Keratinocyte (primary cell): ENCODE data around the gene SFMBT2. TPM values are rescaled to one million over a fixed set of nuclear protein-coding genes. Genes with fewer than 3 reads are reported as not detected.
"Not testable (repeated sequence)": the region's sequence is repeated elsewhere in the genome, so short reads cannot be mapped to it uniquely, and the experiment has no call there.

Experiments used
- DNase-seq: peaks from one replicate; pipeline ENCODE4 v3.0.0-alpha.2; 2011; ENCODE audit warnings: low read depth, missing footprints, low spot score
- FAIRE-seq: peaks from 2 replicates; lab custom pipeline; 2011; peaks lifted over from hg19 to GRCh38; lab: Jason Lieb, UNC
- H2AFZ ChIP-seq: 2 replicates; pipeline ENCODE4 v1.6.0; 2012; ENCODE audit warnings: low read length, control low read depth, inconsistent platforms; ENCODE audit not compliant: control insufficient read depth
- H3K27ac ChIP-seq: 2 replicates; pipeline ENCODE4 v1.5.1; 2011; ENCODE audit warnings: low read length; ENCODE audit not compliant: control insufficient read depth, insufficient read depth
- H3K27me3 ChIP-seq: 3 replicates; pipeline ENCODE4 v1.6.0; 2011; ENCODE audit warnings: low read length; ENCODE audit not compliant: control insufficient read depth, insufficient read depth; ENCODE audit errors: extremely low read depth
- H3K36me3 ChIP-seq, 2 experiments: 2 replicates in 1 of 2; 3 replicates in 1 of 2; pipeline ENCODE4 v1.5.1; 2011; ENCODE audit warnings: low read length in 2 of 2, mild to moderate bottlenecking in 1 of 2; ENCODE audit not compliant: control insufficient read depth in 2 of 2, insufficient read depth in 2 of 2; ENCODE audit errors: extremely low read depth in 1 of 2
- H3K4me1 ChIP-seq: 3 replicates; pipeline ENCODE4 v1.5.1; 2011; ENCODE audit warnings: low read length; ENCODE audit not compliant: control insufficient read depth, insufficient read depth; ENCODE audit errors: extremely low read depth
- H3K4me2 ChIP-seq: 3 replicates; pipeline ENCODE4 v1.6.0; 2011; ENCODE audit warnings: low read depth, low read length; ENCODE audit not compliant: control insufficient read depth, insufficient read depth; ENCODE audit errors: extremely low read depth
- H3K4me3 ChIP-seq, 3 experiments: fragments of 200-600 bp in 1 of 3; sonication (generic) in 1 of 3; 2 replicates in 2 of 3; 3 replicates in 1 of 3; pipeline ENCODE4 v1.5.1; 2011 to 2016; ENCODE audit warnings: low read length in 3 of 3, mild to moderate bottlenecking in 3 of 3, control low read depth in 2 of 3, inconsistent platforms in 1 of 3, low read depth in 1 of 3, mixed read lengths in 1 of 3, mixed run types in 1 of 3, moderate library complexity in 1 of 3; ENCODE audit not compliant: control insufficient read depth in 2 of 3, insufficient read depth in 2 of 3; ENCODE audit errors: extremely low read depth in 1 of 3
- H3K79me2 ChIP-seq: 2 replicates; pipeline ENCODE4 v1.6.0; 2012; ENCODE audit warnings: low read length; ENCODE audit not compliant: control insufficient read depth, insufficient read depth
- H3K9ac ChIP-seq: 3 replicates; pipeline ENCODE4 v1.6.0; 2011; ENCODE audit warnings: low read length; ENCODE audit not compliant: control insufficient read depth, insufficient read depth; ENCODE audit errors: extremely low read depth
- H3K9me1 ChIP-seq: 3 replicates; pipeline ENCODE4 v1.6.0; 2011; ENCODE audit warnings: low read length; ENCODE audit not compliant: control insufficient read depth, insufficient read depth; ENCODE audit errors: extremely low read depth
- H3K9me3 ChIP-seq: 2 replicates; pipeline ENCODE4 v1.5.1; 2012; ENCODE audit warnings: low read depth, low read length; ENCODE audit not compliant: control insufficient read depth
- H4K20me1 ChIP-seq: 3 replicates; pipeline ENCODE4 v1.6.0; 2011; ENCODE audit warnings: low read length; ENCODE audit not compliant: control insufficient read depth, insufficient read depth; ENCODE audit errors: extremely low read depth
- CTCF ChIP-seq, 3 experiments: IDR thresholded peaks in 1 of 3; conservative IDR thresholded peaks in 1 of 3; optimal IDR thresholded peaks in 1 of 3; 2 replicates in 2 of 3; 3 replicates in 1 of 3; pipeline versions ENCODE3 to v1.5.1; 2011; ENCODE audit warnings: low read length in 3 of 3, mild to moderate bottlenecking in 3 of 3, moderate library complexity in 2 of 3, control low read depth in 1 of 3, inconsistent platforms in 1 of 3; ENCODE audit not compliant: insufficient read depth in 2 of 3; ENCODE audit errors: extremely low read depth in 1 of 3
- EZH2 ChIP-seq: IDR thresholded peaks from one replicate; pipeline ENCODE4 v1.6.1; 2012; ENCODE audit warnings: inconsistent platforms, mild to moderate bottlenecking, low read length, moderate library complexity
- dilution Hi-C: fragments of 300-500 bp; cut with MboI; formaldehyde crosslinking; loops from one replicate; pipeline ENCODE4 v1.7.0; 2020; ENCODE audit warnings: low sequenced_read_pairs; ENCODE audit not compliant: extremely low pct_ligation_motif_present
- polyA plus RNA-seq, 5 experiments: library from polyadenylated mRNA; depleted of rRNA in 3 of 5; stranded (reverse) in 3 of 5; stranded (forward) in 1 of 5; unstranded in 1 of 5; fragments of >200 nt; gene quantifications; 1 replicate in 1 of 5; 2 replicates in 3 of 5; 3 replicates in 1 of 5; pipeline versions ENCODE4 v1.2.1 to v1.2.3, GENCODE V29; 2011 to 2012; ENCODE audit warnings: missing spikeins in 2 of 5, low read depth in 1 of 5, low replicate concordance in 1 of 5

The SFMBT2 gene
- polyA plus RNA-seq, 1 donor (not counting 4 experiments of a cell fraction or from before 2014, with no cell fraction given) = 0.71 TPM

- dilution Hi-C loops = no loop called here
- no peak for TF ChIP-seq CTCF (optimal IDR thresholded peaks at IDR 0.05 in 1 of 3, IDR thresholded peaks at IDR 0.05 in 1 of 3, conservative IDR thresholded peaks at IDR 0.05 in 1 of 3; ENCODE audit: extremely low read depth in 1 of 3, insufficient read depth in 2 of 3, low read length in 3 of 3)
- no peak for TF ChIP-seq EZH2
- Histone ChIP-seq H3K4me1 (no peaks in the 10 kb centered on the region), H3K4me2 (no peak overlapping the region), H3K27ac (no peak overlapping the region), H3K9me3 (no peaks in the 10 kb centered on the region), H3K36me3 (no peaks in the 10 kb centered on the region), H3K79me2 (no peaks in the 10 kb centered on the region), H3K9ac (no peak overlapping the region), H3K27me3 (no peaks in the 10 kb centered on the region), H3K4me3 (no peak overlapping the region), H2AFZ (no peak overlapping the region), H3K9me1 (no peaks in the 10 kb centered on the region), H4K20me1 (no peaks in the 10 kb centered on the region)
- DNase-seq = no peak
- FAIRE-seq = no peak
Measured at GRCh38 chr10:7391748-7392147, 19.1 kb downstream of the SFMBT2 start.

GRCh38 chr10:7390689-7391110, 20.1 kb downstream of the SFMBT2 start:
- dilution Hi-C loops, FAIRE-seq, H3K9me3 ChIP-seq: not testable (repeated sequence)

GRCh38 chr10:7389844-7390243, 21.0 kb downstream of the SFMBT2 start:
- H3K4me1 ChIP-seq = no peaks in the 10 kb centered on the region
- DNase-seq (no peak), FAIRE-seq (no peak)
- no peak overlapping the region for H3K4me3 ChIP-seq
- no peaks in the 10 kb centered on the region for H3K9me3 ChIP-seq
- H3K9ac ChIP-seq = no peak overlapping the region
- TF ChIP-seq EZH2 (no peak), CTCF (optimal IDR thresholded peaks at IDR 0.05 in 1 of 3, IDR thresholded peaks at IDR 0.05 in 1 of 3, conservative IDR thresholded peaks at IDR 0.05 in 1 of 3; ENCODE audit: extremely low read depth in 1 of 3, insufficient read depth in 2 of 3, low read length in 3 of 3) (no peak)
- H4K20me1 ChIP-seq = no peaks in the 10 kb centered on the region
- no peak overlapping the region for H2AFZ ChIP-seq
- H3K4me2 ChIP-seq = no peak overlapping the region
- dilution Hi-C loops = no loop called here
- H3K27ac ChIP-seq = no peak overlapping the region
- no peaks in the 10 kb centered on the region for H3K79me2 ChIP-seq
- H3K9me1 ChIP-seq = no peaks in the 10 kb centered on the region
- no peaks in the 10 kb centered on the region for H3K27me3 ChIP-seq
- H3K36me3 ChIP-seq = no peaks in the 10 kb centered on the region

More at GRCh38 chr10:7390689-7391110, 20.1 kb downstream of the SFMBT2 start:
- not testable (repeated sequence) for H3K27me3 ChIP-seq, H3K4me1 ChIP-seq, H3K9ac ChIP-seq, H3K79me2 ChIP-seq, H3K9me1 ChIP-seq, H3K27ac ChIP-seq, H3K36me3 ChIP-seq, H4K20me1 ChIP-seq, DNase-seq, H3K4me2 ChIP-seq, H3K4me3 ChIP-seq, H2AFZ ChIP-seq
